Endothelial cell of umbilical vein (primary cell): Measurements from ENCODE around the gene GRIK1. TPM values are rescaled to one million over a fixed set of nuclear protein-coding genes. Genes with fewer than 3 reads are reported as not detected.

Experiments used
- BruUV-seq: library from RNA; stranded (reverse); fragments of 400-500 nt; replicated peaks from 2 replicates; lab custom pipeline; 2021; lab: Mats Ljungman, UMichigan
- CTCF ChIA-PET: fragments of 300-600, 350-600 bp; sonication (Branson Sonifier 250); formaldehyde crosslinking; loops from one replicate; lab custom pipeline; 2021; ENCODE audit warnings: antibody characterized with exemption, inconsistent platforms; lab: Charles Lee
- POLR2A ChIA-PET: fragments of 300-600, 350-600 bp; sonication (Branson Sonifier 250); formaldehyde crosslinking; loops from one replicate; lab custom pipeline; 2021; ENCODE audit warnings: antibody characterized with exemption, inconsistent platforms; lab: Charles Lee
- DNase-seq: peaks from one replicate; pipeline ENCODE4 v3.0.0-alpha.2; 2011; ENCODE audit warnings: low read depth, low spot score
- FAIRE-seq: peaks from 2 replicates; lab custom pipeline; 2011; peaks lifted over from hg19 to GRCh38; lab: Jason Lieb, UNC
- H2AFZ ChIP-seq: 2 replicates; pipeline ENCODE4 v1.6.0; 2012; ENCODE audit warnings: low read depth, low read length, control low read depth, inconsistent platforms
- H3K27ac ChIP-seq: 2 replicates; pipeline ENCODE4 v1.5.1; 2011; ENCODE audit warnings: low read depth, mild to moderate bottlenecking, control low read depth, low read length, moderate library complexity; ENCODE audit not compliant: insufficient read depth
- H3K27me3 ChIP-seq, 2 experiments: 2 replicates each; pipeline versions ENCODE4 v1.6.0 to v1.6.1; 2011; ENCODE audit warnings: low read length in 2 of 2, mixed read lengths in 1 of 2; ENCODE audit not compliant: control insufficient read depth in 2 of 2, insufficient read depth in 2 of 2
- H3K36me3 ChIP-seq, 2 experiments: 2 replicates in 1 of 2; 3 replicates in 1 of 2; pipeline ENCODE4 v1.5.1; 2011; ENCODE audit warnings: low read length in 2 of 2, mild to moderate bottlenecking in 1 of 2, moderate library complexity in 1 of 2; ENCODE audit not compliant: control insufficient read depth in 2 of 2, insufficient read depth in 2 of 2; ENCODE audit errors: extremely low read depth in 1 of 2
- H3K4me1 ChIP-seq: 3 replicates; pipeline ENCODE4 v1.5.1; 2011; ENCODE audit warnings: mild to moderate bottlenecking, low read length; ENCODE audit not compliant: control insufficient read depth, insufficient read depth; ENCODE audit errors: extremely low read depth
- H3K4me2 ChIP-seq: 2 replicates; pipeline ENCODE4 v1.6.1; 2011; ENCODE audit warnings: low read length, control low read depth, mixed read lengths; ENCODE audit not compliant: insufficient read depth
- H3K4me3 ChIP-seq, 3 experiments: fragments of 200-600 bp in 1 of 3; sonication (generic), shearing (Covaris generic) in 1 of 3; replicated peaks in 1 of 3; 2 replicates each; pipeline ENCODE4 v1.5.1; 2011 to 2016; ENCODE audit warnings: control low read depth in 3 of 3, low read length in 3 of 3, mild to moderate bottlenecking in 2 of 3, inconsistent platforms in 1 of 3, low read depth in 1 of 3, moderate library complexity in 1 of 3; ENCODE audit not compliant: insufficient read depth in 1 of 3
- H3K79me2 ChIP-seq: 2 replicates; pipeline ENCODE4 v1.6.0; 2012; ENCODE audit warnings: low read length, inconsistent platforms; ENCODE audit not compliant: control insufficient read depth, insufficient read depth
- H3K9ac ChIP-seq: replicated peaks from 2 replicates; pipeline ENCODE3; 2011; ENCODE audit warnings: low read length, control low read depth; ENCODE audit not compliant: insufficient read depth; ENCODE audit errors: extremely low read depth
- H3K9me1 ChIP-seq: replicated peaks from 3 replicates; pipeline ENCODE4 v1.6.0; 2011; ENCODE audit warnings: mild to moderate bottlenecking, low read length; ENCODE audit not compliant: control insufficient read depth, insufficient read depth; ENCODE audit errors: extremely low read depth
- H3K9me3 ChIP-seq: replicated peaks from 2 replicates; pipeline ENCODE4 v1.5.1; 2012; ENCODE audit warnings: low read length, inconsistent platforms; ENCODE audit not compliant: control insufficient read depth, insufficient read depth
- H4K20me1 ChIP-seq: replicated peaks from 2 replicates; pipeline ENCODE3; 2011; ENCODE audit warnings: mild to moderate bottlenecking, low read length; ENCODE audit not compliant: control insufficient read depth, insufficient read depth; ENCODE audit errors: extremely low read depth
- CTCF ChIP-seq, 2 donors: IDR thresholded peaks; 1 replicate in 1 of 2; 2 replicates in 1 of 2; pipeline ENCODE4 v1.5.1; 2011; ENCODE audit warnings: low read length in 2 of 2, mild to moderate bottlenecking in 2 of 2, moderate library complexity in 2 of 2, control low read depth in 1 of 2, inconsistent platforms in 1 of 2, low read depth in 1 of 2; ENCODE audit not compliant: insufficient read depth in 1 of 2; ENCODE audit errors: extremely low read depth in 1 of 2
- EZH2 ChIP-seq: IDR thresholded peaks from 2 replicates; pipeline ENCODE4 v1.6.1; 2012; ENCODE audit warnings: borderline replicate concordance, low read depth, mild to moderate bottlenecking, moderate library complexity, low read length, inconsistent platforms; ENCODE audit not compliant: severe bottlenecking
- FOS ChIP-seq: IDR thresholded peaks from 2 replicates; pipeline ENCODE4 v1.6.1; 2011; ENCODE audit warnings: mild to moderate bottlenecking, low read length, moderate library complexity, borderline replicate concordance; ENCODE audit not compliant: insufficient read depth
- MAX ChIP-seq: IDR thresholded peaks from 2 replicates; pipeline ENCODE4 v1.6.1; 2011; ENCODE audit not compliant: insufficient read depth, insufficient read length
- MYC ChIP-seq: IDR thresholded peaks from one replicate; pipeline ENCODE4 v1.6.1; 2011; ENCODE audit warnings: mild to moderate bottlenecking, low read depth, low read length
- POLR2A ChIP-seq: IDR thresholded peaks from 2 replicates; pipeline ENCODE4 v1.6.1; 2012; ENCODE audit warnings: low read depth, mild to moderate bottlenecking, control low read depth, low read length
- dilution Hi-C: fragments of 300-500 bp; cut with MboI; formaldehyde crosslinking; loops from one replicate; pipeline ENCODE4 v1.15.0; 2019; ENCODE audit warnings: low sequenced_read_pairs; ENCODE audit not compliant: extremely low pct_ligation_motif_present
- intact Hi-C: fragments of 100-400 bp; cut with micrococcal nuclease; formaldehyde crosslinking; loops from one replicate; pipeline ENCODE4 v1.10.0; 2022
- polyA plus RNA-seq, 4 experiments: library from polyadenylated mRNA; depleted of rRNA in 3 of 4; stranded (reverse) in 3 of 4; unstranded in 1 of 4; fragments of >200 nt; gene quantifications; 2 replicates each; pipeline versions ENCODE4 v1.2.1 to v1.2.3, GENCODE V29; 2011 to 2012; ENCODE audit warnings: missing spikeins in 1 of 4
- total RNA-seq: library from RNA; stranded (reverse); gene quantifications from 2 replicates; pipeline ENCODE4 v1.2.3, GENCODE V29; 2021

The GRIK1 gene
- total and polyA plus RNA-seq, 2 donors (not counting 3 experiments of a cell fraction or from before 2014, with no cell fraction given): not detected

GRCh38 chr21:29504751-29505321 is 435.0 kb downstream of the GRIK1 start:
- dilution Hi-C loops (no loop called here), intact Hi-C loops (no loop called here)
- no peaks in the 10 kb centered on the region for H3K4me1 ChIP-seq
- no peak for FAIRE-seq
- no peak overlapping the region for H3K4me2 ChIP-seq
- no peaks in the 10 kb centered on the region for H3K27me3 ChIP-seq
- TF ChIP-seq CTCF (IDR thresholded peaks at IDR 0.05; ENCODE audit: extremely low read depth in 1 of 2, insufficient read depth in 1 of 2, low read depth in 1 of 2, low read length in 2 of 2): no peak
- no peak for TF ChIP-seq POLR2A
- no peak for TF ChIP-seq MYC
- TF ChIP-seq FOS: no peak
- no peak for TF ChIP-seq EZH2
- TF ChIP-seq MAX: no peak
- H3K36me3 ChIP-seq: no peaks in the 10 kb centered on the region
- no peaks in the 10 kb centered on the region for H3K9me1 ChIP-seq
- H3K79me2 ChIP-seq: no peaks in the 10 kb centered on the region
- no peak for DNase-seq
- H2AFZ ChIP-seq: no peak overlapping the region
- no peak overlapping the region for H3K9ac ChIP-seq
- no peaks in the 10 kb centered on the region for H4K20me1 ChIP-seq
- POLR2A ChIA-PET: no interaction called here
- H3K27ac ChIP-seq: no peak overlapping the region
- CTCF ChIA-PET: interaction anchor here (0.6 to 1.4 kb wide), 3 partner anchors 8 to 367 kb away, joined by 3 read pairs; no protein-coding TSS in a partner anchor
- BruUV-seq: no TSS peak
- no peak overlapping the region for H3K4me3 ChIP-seq
- H3K9me3 ChIP-seq: no peaks in the 10 kb centered on the region
